GM12878 (cell line): Measurements from ENCODE around the gene HNRNPA2B1. TPM values are rescaled to one million over a fixed set of nuclear protein-coding genes. Genes with fewer than 3 reads are reported as not detected.

Source experiments
- ASH2L ChIP-seq: fragments of 300-600, 200-600 bp; sonication (generic); IDR thresholded peaks from 2 replicates; pipeline ENCODE4 v1.6.1; 2017; ENCODE audit warnings: low read depth, mild to moderate bottlenecking, borderline replicate concordance
- CBFB ChIP-seq: IDR thresholded peaks from 2 replicates; pipeline ENCODE4 v1.6.1; 2016; ENCODE audit warnings: antibody characterized with exemption, low read depth
- CREB1 ChIP-seq: IDR thresholded peaks from 2 replicates; pipeline ENCODE4 v1.6.1; 2012; ENCODE audit warnings: low read depth, mild to moderate bottlenecking, inconsistent platforms
- EED ChIP-seq: sonication (generic); IDR thresholded peaks from 2 replicates; pipeline ENCODE4 v1.6.1; 2016; ENCODE audit warnings: antibody characterized with exemption, low read depth
- EGR1 ChIP-seq, 2 experiments: IDR thresholded peaks; 1 replicate in 1 of 2; 2 replicates in 1 of 2; pipeline ENCODE4 v1.6.1; 2011 to 2012; ENCODE audit warnings: low read depth in 2 of 2, low read length in 2 of 2, borderline replicate concordance in 1 of 2, mild to moderate bottlenecking in 1 of 2, moderate library complexity in 1 of 2
- HDAC6 ChIP-seq: fragments of 200-600 bp; sonication (generic); IDR thresholded peaks from one replicate; pipeline ENCODE4 v1.8.0; 2017; ENCODE audit warnings: antibody characterized with exemption; ENCODE audit not compliant: unreplicated experiment
- JUND ChIP-seq: IDR thresholded peaks from 2 replicates; pipeline ENCODE4 v1.6.1; 2012; ENCODE audit warnings: low read depth, mild to moderate bottlenecking, low read length, improper control_type of control experiment, moderate library complexity
- MTA2 ChIP-seq: fragments of 450-650 bp; IDR thresholded peaks from 2 replicates; pipeline ENCODE4 v1.6.1; 2016; ENCODE audit warnings: low read depth, mild to moderate bottlenecking, moderate library complexity
- MXI1 ChIP-seq: fragments of 150-350 bp; IDR thresholded peaks from 2 replicates; pipeline ENCODE4 v1.6.1; 2011; ENCODE audit warnings: low read depth, mild to moderate bottlenecking, inconsistent platforms, low read length, improper control_type of control experiment
- PAX8 ChIP-seq: fragments of 450-650 bp; IDR thresholded peaks from 2 replicates; pipeline ENCODE4 v1.6.1; 2017; ENCODE audit warnings: mild to moderate bottlenecking, moderate library complexity
- POU2F2 ChIP-seq: IDR thresholded peaks from 3 replicates; pipeline ENCODE4 v1.6.1; 2011; ENCODE audit warnings: low read depth, mild to moderate bottlenecking, low read length, borderline replicate concordance
- RB1 ChIP-seq: fragments of 450-650 bp; formaldehyde crosslinking; IDR thresholded peaks from 2 replicates; pipeline ENCODE4 v1.6.1; 2017; ENCODE audit warnings: mild to moderate bottlenecking, borderline replicate concordance
- RELA ChIP-seq: fragments of 450-650 bp; IDR thresholded peaks from 2 replicates; pipeline ENCODE4 v1.8.0; 2014; ENCODE audit warnings: borderline replicate concordance; ENCODE audit not compliant: partially characterized antibody
- SMARCA5 ChIP-seq: fragments of 450-650 bp; IDR thresholded peaks from 2 replicates; pipeline ENCODE4 v1.6.1; 2017; ENCODE audit warnings: mild to moderate bottlenecking
- SPI1 ChIP-seq: IDR thresholded peaks from 2 replicates; pipeline ENCODE4 v1.6.1; 2011; ENCODE audit warnings: low read depth, mild to moderate bottlenecking, low read length, moderate library complexity, borderline replicate concordance; ENCODE audit not compliant: insufficient read depth
- TCF3 ChIP-seq: IDR thresholded peaks from 2 replicates; pipeline ENCODE4 v1.6.1; 2012; ENCODE audit warnings: low read depth, mild to moderate bottlenecking, low read length, borderline replicate concordance; ENCODE audit not compliant: insufficient read depth
- WRNIP1 ChIP-seq: IDR thresholded peaks from 2 replicates; pipeline ENCODE4 v1.6.1; 2011; ENCODE audit warnings: low read depth, low read length, improper control_type of control experiment, borderline replicate concordance
- ZNF217 ChIP-seq: fragments of 450-650 bp; IDR thresholded peaks from 2 replicates; pipeline ENCODE4 v1.6.1; 2017; ENCODE audit warnings: antibody characterized with exemption, mild to moderate bottlenecking
- ZZZ3 ChIP-seq: IDR thresholded peaks from 2 replicates; pipeline ENCODE4 v1.6.1; 2011; ENCODE audit warnings: low read depth; ENCODE audit not compliant: control insufficient read depth, insufficient read length
- polyA plus RNA-seq, 11 experiments: library from polyadenylated mRNA; depleted of rRNA in 4 of 11; unstranded in 6 of 11; stranded (reverse) in 5 of 11; fragments of >200 nt; fragmentation: Nextera tagmentation in 4 of 11; fragmentation: Illumina TruSeq in 1 of 11; extraction: Ambion mirVana in 4 of 11; extraction: Trizol in 1 of 11; gene quantifications; 1 replicate in 1 of 11; 2 replicates in 10 of 11; pipeline versions ENCODE4 v1.2.1 to v1.2.3, GENCODE V29; 2011 to 2016; ENCODE audit warnings: inconsistent platforms in 2 of 11, missing spikeins in 2 of 11, low read depth in 1 of 11
- total RNA-seq, 4 experiments: library from RNA; depleted of rRNA in 3 of 4; stranded (reverse); fragments of >200 nt in 3 of 4; fragmentation: Illumina TruSeq in 1 of 4; extraction: Trizol in 1 of 4; gene quantifications; 2 replicates each; pipeline versions ENCODE4 v1.2.1 to v1.2.3, GENCODE V29; 2013 to 2021
- TF ChIP-seq, protein P1 (sequence below): IDR thresholded peaks from 2 replicates; pipeline ENCODE4 v1.6.1; 2011; ENCODE audit warnings: low read depth, mild to moderate bottlenecking, low read length, moderate library complexity, borderline replicate concordance; ENCODE audit errors: extremely low read depth
- TF ChIP-seq, protein P2 (sequence below): IDR thresholded peaks from 2 replicates; pipeline ENCODE4 v1.6.1; 2011; ENCODE audit warnings: low read depth, low read length, improper control_type of control experiment, borderline replicate concordance
- TF ChIP-seq, protein P3 (sequence below): IDR thresholded peaks from 2 replicates; pipeline ENCODE4 v1.6.1; 2012; ENCODE audit warnings: low read length, inconsistent platforms
- TF ChIP-seq, protein P4 (sequence below): fragments of 450-650 bp; IDR thresholded peaks from 2 replicates; pipeline ENCODE4 v1.6.1; 2017; ENCODE audit warnings: mild to moderate bottlenecking, low read depth, inconsistent platforms; ENCODE audit not compliant: poor library complexity, severe bottlenecking
- TF ChIP-seq, protein P5 (sequence below): IDR thresholded peaks from 2 replicates; pipeline ENCODE4 v1.6.1; 2012; ENCODE audit warnings: low read depth, low read length, improper control_type of control experiment

Gene HNRNPA2B1
- total and polyA plus RNA-seq, 10 of the 15 experiments (the other 5 are each of a cell fraction or from before 2014, with no cell fraction given): 295 to 1,396 (median 932) TPM

DNA sequence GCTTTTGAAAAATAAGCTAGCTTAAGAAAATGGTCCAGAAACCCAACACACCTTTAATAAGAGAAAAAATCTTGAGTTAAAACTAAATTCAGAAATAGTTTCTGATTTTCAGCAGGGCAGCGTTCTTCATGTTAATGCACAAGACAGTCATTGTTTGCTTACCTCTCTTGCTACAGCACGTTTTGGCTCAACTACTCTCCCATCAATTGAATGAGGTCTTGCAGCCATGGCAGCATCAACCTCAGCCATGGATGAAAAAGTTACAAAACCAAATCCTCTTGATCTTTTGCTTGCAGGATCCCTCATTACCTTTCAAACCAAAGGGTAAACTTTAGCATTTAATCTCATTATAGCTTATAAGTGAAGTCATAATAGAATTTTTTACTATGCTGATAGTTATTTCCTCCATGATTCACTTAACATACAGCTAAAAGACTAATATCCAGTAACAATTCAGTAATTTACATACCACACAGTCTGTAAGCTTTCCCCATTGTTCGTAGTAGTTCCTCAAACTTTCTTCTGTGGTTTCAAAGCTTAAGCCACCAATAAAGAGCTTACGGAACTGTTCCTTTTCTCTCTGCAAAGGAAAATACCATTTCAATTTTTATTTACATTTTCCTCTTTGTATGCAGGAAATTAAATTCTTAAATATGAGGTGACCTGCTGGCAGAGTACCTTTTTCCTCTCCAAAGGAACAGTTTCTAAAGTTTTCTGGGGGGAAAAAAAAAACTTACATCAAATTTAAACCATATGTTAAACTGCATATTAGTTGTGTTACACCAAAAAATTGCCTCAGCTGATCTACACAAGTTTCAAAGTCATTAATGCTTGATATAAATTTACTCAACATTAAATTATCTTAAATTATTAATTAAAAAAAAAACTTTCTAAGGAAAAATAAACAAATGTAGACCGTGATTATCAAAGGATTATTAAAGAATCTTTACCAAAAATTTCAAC is 3.1 kb downstream of the HNRNPA2B1 start (continued):
- TF ChIP-seq EGR1 (IDR thresholded peaks at IDR 0.05; ENCODE audit: borderline replicate concordance in 1 of 2, low read depth in 2 of 2, low read length in 2 of 2) (no peak), ZNF217 (no peak), SMARCA5 (no peak), CREB1 (no peak), PAX8 (no peak), TCF3 (no peak), POU2F2 (peak; percentile 17; the same call in 1 of the 3 replicates), HDAC6 (no peak), CBFB (0 out of 2 replicates have a peak, but pooled peaks have one; percentile 39), RELA (no peak), JUND (no peak), MXI1 (peak; percentile 58; the same call in 1 of the 2 replicates), ZZZ3 (no peak), MTA2 (no peak), WRNIP1 (no peak), EED (no peak), SPI1 (peak; percentile 52; the same call in 1 of the 2 replicates), RB1 (no peak), ASH2L (no peak)
- TF ChIP-seq, protein P1, sequence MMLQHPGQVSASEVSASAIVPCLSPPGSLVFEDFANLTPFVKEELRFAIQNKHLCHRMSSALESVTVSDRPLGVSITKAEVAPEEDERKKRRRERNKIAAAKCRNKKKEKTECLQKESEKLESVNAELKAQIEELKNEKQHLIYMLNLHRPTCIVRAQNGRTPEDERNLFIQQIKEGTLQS: no peak
- TF ChIP-seq, protein P2, sequence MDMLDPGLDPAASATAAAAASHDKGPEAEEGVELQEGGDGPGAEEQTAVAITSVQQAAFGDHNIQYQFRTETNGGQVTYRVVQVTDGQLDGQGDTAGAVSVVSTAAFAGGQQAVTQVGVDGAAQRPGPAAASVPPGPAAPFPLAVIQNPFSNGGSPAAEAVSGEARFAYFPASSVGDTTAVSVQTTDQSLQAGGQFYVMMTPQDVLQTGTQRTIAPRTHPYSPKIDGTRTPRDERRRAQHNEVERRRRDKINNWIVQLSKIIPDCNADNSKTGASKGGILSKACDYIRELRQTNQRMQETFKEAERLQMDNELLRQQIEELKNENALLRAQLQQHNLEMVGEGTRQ: no peak
- TF ChIP-seq, protein P3, sequence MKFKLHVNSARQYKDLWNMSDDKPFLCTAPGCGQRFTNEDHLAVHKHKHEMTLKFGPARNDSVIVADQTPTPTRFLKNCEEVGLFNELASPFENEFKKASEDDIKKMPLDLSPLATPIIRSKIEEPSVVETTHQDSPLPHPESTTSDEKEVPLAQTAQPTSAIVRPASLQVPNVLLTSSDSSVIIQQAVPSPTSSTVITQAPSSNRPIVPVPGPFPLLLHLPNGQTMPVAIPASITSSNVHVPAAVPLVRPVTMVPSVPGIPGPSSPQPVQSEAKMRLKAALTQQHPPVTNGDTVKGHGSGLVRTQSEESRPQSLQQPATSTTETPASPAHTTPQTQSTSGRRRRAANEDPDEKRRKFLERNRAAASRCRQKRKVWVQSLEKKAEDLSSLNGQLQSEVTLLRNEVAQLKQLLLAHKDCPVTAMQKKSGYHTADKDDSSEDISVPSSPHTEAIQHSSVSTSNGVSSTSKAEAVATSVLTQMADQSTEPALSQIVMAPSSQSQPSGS: peak; percentile 34
- TF ChIP-seq, protein P4, sequence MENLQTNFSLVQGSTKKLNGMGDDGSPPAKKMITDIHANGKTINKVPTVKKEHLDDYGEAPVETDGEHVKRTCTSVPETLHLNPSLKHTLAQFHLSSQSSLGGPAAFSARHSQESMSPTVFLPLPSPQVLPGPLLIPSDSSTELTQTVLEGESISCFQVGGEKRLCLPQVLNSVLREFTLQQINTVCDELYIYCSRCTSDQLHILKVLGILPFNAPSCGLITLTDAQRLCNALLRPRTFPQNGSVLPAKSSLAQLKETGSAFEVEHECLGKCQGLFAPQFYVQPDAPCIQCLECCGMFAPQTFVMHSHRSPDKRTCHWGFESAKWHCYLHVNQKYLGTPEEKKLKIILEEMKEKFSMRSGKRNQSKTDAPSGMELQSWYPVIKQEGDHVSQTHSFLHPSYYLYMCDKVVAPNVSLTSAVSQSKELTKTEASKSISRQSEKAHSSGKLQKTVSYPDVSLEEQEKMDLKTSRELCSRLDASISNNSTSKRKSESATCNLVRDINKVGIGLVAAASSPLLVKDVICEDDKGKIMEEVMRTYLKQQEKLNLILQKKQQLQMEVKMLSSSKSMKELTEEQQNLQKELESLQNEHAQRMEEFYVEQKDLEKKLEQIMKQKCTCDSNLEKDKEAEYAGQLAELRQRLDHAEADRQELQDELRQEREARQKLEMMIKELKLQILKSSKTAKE: no peak
- TF ChIP-seq, protein P5, sequence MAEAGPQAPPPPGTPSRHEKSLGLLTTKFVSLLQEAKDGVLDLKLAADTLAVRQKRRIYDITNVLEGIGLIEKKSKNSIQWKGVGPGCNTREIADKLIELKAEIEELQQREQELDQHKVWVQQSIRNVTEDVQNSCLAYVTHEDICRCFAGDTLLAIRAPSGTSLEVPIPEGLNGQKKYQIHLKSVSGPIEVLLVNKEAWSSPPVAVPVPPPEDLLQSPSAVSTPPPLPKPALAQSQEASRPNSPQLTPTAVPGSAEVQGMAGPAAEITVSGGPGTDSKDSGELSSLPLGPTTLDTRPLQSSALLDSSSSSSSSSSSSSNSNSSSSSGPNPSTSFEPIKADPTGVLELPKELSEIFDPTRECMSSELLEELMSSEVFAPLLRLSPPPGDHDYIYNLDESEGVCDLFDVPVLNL: no peak
